Epithelial cell of proximal tubule (primary cell): ENCODE results near the gene INTS11. TPM values are rescaled to one million over a fixed set of nuclear protein-coding genes. Genes with fewer than 3 reads are reported as not detected.
A peak's percentile ranks its signal among the peaks of the same experiment; 100 is the strongest.

Experiments
- DNase-seq: peaks from one replicate; pipeline ENCODE4 v3.0.0-alpha.2; 2011; ENCODE audit warnings: low read depth
- H3K4me3 ChIP-seq: 2 replicates; pipeline ENCODE4 v1.5.1; 2011; ENCODE audit warnings: low read depth, mild to moderate bottlenecking, low read length
- CTCF ChIP-seq: conservative IDR thresholded peaks from 2 replicates; pipeline ENCODE4 v1.5.1; 2012; ENCODE audit warnings: low read depth, mild to moderate bottlenecking, low read length
- total RNA-seq: library from RNA; depleted of rRNA; stranded (reverse); fragments of >200 nt; gene quantifications from 2 replicates; pipeline ENCODE4 v1.2.3, GENCODE V29; 2015

The INTS11 gene
- total RNA-seq, 1 donor from 2014 or later, result 58.7 TPM

- no peak for TF ChIP-seq CTCF
- DNase-seq, result no peak
- H3K4me3 ChIP-seq, result no peak overlapping the region
These were observed 45.8 kb downstream of the INTS11 start for GRCh38 chr1:1278620-1279019.

- no peak for DNase-seq
- TF ChIP-seq CTCF, result no peak
- H3K4me3 ChIP-seq, result no peak overlapping the region
These were observed 48.6 kb downstream of the INTS11 start for GRCh38 chr1:1275836-1276235.

GRCh38 chr1:1274931-1275431, 49.5 kb downstream of the INTS11 start:
- no peak for DNase-seq
- H3K4me3 ChIP-seq, result peak overlapping the region; percentile 73
- no peak for TF ChIP-seq CTCF

- H3K4me3 ChIP-seq, result peak overlapping the region; percentile 73
- TF ChIP-seq CTCF, result no peak
- DNase-seq, result no peak
These were observed 50.0 kb downstream of the INTS11 start for GRCh38 chr1:1274299-1274930.

GRCh38 chr1:1273512-1274298, 50.8 kb downstream of the INTS11 start, which contains the start of gene UBE2J2:
TSS of gene UBE2J2 (minus strand) at chr1:1273854. CDS start at chr1:1267992, 5,862 bp downstream.
- peak within 1 kb of the TSS; percentile 73 for H3K4me3 ChIP-seq
- no peak for DNase-seq
- no peak for TF ChIP-seq CTCF

- DNase-seq, result no peak
- peak overlapping the region; percentile 73 for H3K4me3 ChIP-seq
- no peak for TF ChIP-seq CTCF
These were observed 51.3 kb downstream of the INTS11 start for GRCh38 chr1:1273209-1273511.
